Gastroesophageal sphincter (tissue), 4 donors: ENCODE data around the gene DLL1. TPM values are rescaled to one million over a fixed set of nuclear protein-coding genes. Genes with fewer than 3 reads are reported as not detected.

Source experiments
- ATAC-seq: fragments of 150-250 bp; one replicate; pipeline ENCODE4 v1.9.1; 2016; ENCODE audit warnings: mild to moderate bottlenecking, moderate library complexity
- H3K27ac ChIP-seq, 4 donors: fragments of 200-600 bp; sonication (generic) in 3 of 4; 1 replicate in 3 of 4; 2 replicates in 1 of 4; pipeline ENCODE4 v1.5.1; 2016 to 2019
- H3K27me3 ChIP-seq: fragments of 200-600 bp; sonication (generic); one replicate; pipeline ENCODE4 v1.5.1; 2019
- H3K36me3 ChIP-seq, 2 donors: fragments of 200-600 bp; sonication (generic); one replicate each; pipeline ENCODE4 v1.5.1; 2019; ENCODE audit warnings: control low read depth in 1 of 2
- H3K4me1 ChIP-seq, 3 donors: fragments of 200-600 bp; sonication (generic); 1 replicate in 2 of 3; 2 replicates in 1 of 3; pipeline ENCODE4 v1.5.1; 2016 to 2019; ENCODE audit warnings: control low read depth in 2 of 3
- H3K4me3 ChIP-seq, 2 donors: fragments of 200-600 bp; sonication (generic); one replicate each; pipeline ENCODE4 v1.5.1; 2019; ENCODE audit warnings: mild to moderate bottlenecking in 1 of 2, moderate library complexity in 1 of 2
- H3K9me3 ChIP-seq, 3 donors: fragments of 200-600 bp; sonication (generic); one replicate each; pipeline ENCODE4 v1.5.1; 2017 to 2019; ENCODE audit warnings: control low read depth in 2 of 3
- CTCF ChIP-seq, 4 experiments: fragments of 200-600 bp in 2 of 4; fragments of 450-650 bp in 2 of 4; sonication (generic) in 1 of 4; IDR thresholded peaks; one replicate each; pipeline ENCODE4 v1.5.1; 2017 to 2019; ENCODE audit warnings: antibody characterized with exemption in 4 of 4, mild to moderate bottlenecking in 2 of 4, moderate library complexity in 2 of 4
- EP300 ChIP-seq: sonication (generic); formaldehyde crosslinking; IDR thresholded peaks from one replicate; pipeline ENCODE4 v1.6.1; 2017; ENCODE audit warnings: antibody characterized with exemption, mild to moderate bottlenecking
- POLR2A ChIP-seq, 2 donors: fragments of 450-650 bp; IDR thresholded peaks; one replicate each; pipeline ENCODE4 v1.6.1; 2017; ENCODE audit warnings: antibody characterized with exemption in 2 of 2, mild to moderate bottlenecking in 2 of 2, moderate library complexity in 1 of 2
- POLR2AphosphoS5 ChIP-seq: sonication (generic); formaldehyde crosslinking; IDR thresholded peaks from one replicate; pipeline ENCODE4 v1.6.1; 2017; ENCODE audit warnings: antibody characterized with exemption
- WGBS, 2 donors: methylation state at CpG; one replicate each; pipeline ENCODE4 v1.1.5; 2018; ENCODE audit warnings: low coverage in 1 of 2; 5-methylcytosine and 5-hydroxymethylcytosine counted together
- total RNA-seq, 4 donors: library from RNA; depleted of rRNA; stranded (reverse); fragments of >200 nt; gene quantifications; one replicate each; pipeline ENCODE4 v1.1.0, GENCODE V29; 2016

DLL1 gene
- total RNA-seq, 4 donors from 2014 or later = 5.3 to 11.8 (median 6.5) TPM

- no peak for TF ChIP-seq POLR2AphosphoS5
- no peak for TF ChIP-seq EP300
- TF ChIP-seq CTCF (IDR thresholded peaks at IDR 0.05) = no peak
- no peak for TF ChIP-seq POLR2A (IDR thresholded peaks at IDR 0.05)
- Histone ChIP-seq H3K9me3 (no peaks in the 10 kb centered on the region), H3K4me1 (peaks cover 0 to 18% (median 14%) of the 10 kb centered on the region in 3 donors), H3K4me3 (peak overlapping the region in 1 of 2 donors; percentile 31), H3K36me3 (peaks cover 0 to 34% of the 10 kb centered on the region in 2 donors), H3K27me3 (no peaks in the 10 kb centered on the region), H3K27ac (peak overlapping the region in 1 of 4 donors; percentile 64)
- no peak for ATAC-seq
- 68 to 82% methylated on average over 7 to 9 of the region's 23 CpGs for WGBS, 2 donors
Observed at GRCh38 chr6:170280689-170281045, 10.2 kb downstream of the DLL1 start.

GRCh38 chr6:170279977-170280688 lies 10.7 kb downstream of the DLL1 start:
- Histone ChIP-seq H3K4me1 (peaks cover 0 to 23% (median 14%) of the 10 kb centered on the region in 3 donors), H3K27ac (peak overlapping the region in 3 of 4 donors; percentile 38 to 64 (median 49)), H3K4me3 (peak overlapping the region in 1 of 2 donors; percentile 31), H3K36me3 (peaks cover 0 to 29% of the 10 kb centered on the region in 2 donors), H3K9me3 (no peaks in the 10 kb centered on the region), H3K27me3 (peaks cover 2% of the 10 kb centered on the region)
- TF ChIP-seq EP300 (no peak), CTCF (IDR thresholded peaks at IDR 0.05) (peak in 1 of 4 experiments; percentile 21)
- ATAC-seq = peak; percentile 62
- WGBS, 2 donors = 49 to 61% methylated on average over 11 to 13 of the region's 36 CpGs

GRCh38 chr6:170279426-170279825 lies 11.5 kb downstream of the DLL1 start:
- no peak for ATAC-seq
- 84 to 87% methylated on average over 8 of the region's 8 CpGs for WGBS, 2 donors
- Histone ChIP-seq H3K9me3 (no peaks in the 10 kb centered on the region), H3K27me3 (peaks cover 6% of the 10 kb centered on the region), H3K4me3 (no peak overlapping the region), H3K4me1 (peaks cover 0 to 30% (median 14%) of the 10 kb centered on the region in 3 donors), H3K27ac (peak overlapping the region in 1 of 4 donors; percentile 24), H3K36me3 (peaks cover 0 to 22% of the 10 kb centered on the region in 2 donors)
- no peak for TF ChIP-seq EP300
- TF ChIP-seq CTCF (IDR thresholded peaks at IDR 0.05) = no peak
- TF ChIP-seq POLR2AphosphoS5 = no peak
- TF ChIP-seq POLR2A (IDR thresholded peaks at IDR 0.05) = no peak

GRCh38 chr6:170278743-170279094 lies 12.2 kb downstream of the DLL1 start:
- no peak for TF ChIP-seq POLR2A (IDR thresholded peaks at IDR 0.05)
- TF ChIP-seq POLR2AphosphoS5 = no peak
- TF ChIP-seq EP300 = no peak
- no peak for TF ChIP-seq CTCF (IDR thresholded peaks at IDR 0.05)
- Histone ChIP-seq H3K27ac (no peak overlapping the region), H3K27me3 (peaks cover 6% of the 10 kb centered on the region), H3K36me3 (peaks cover 0 to 15% of the 10 kb centered on the region in 2 donors), H3K9me3 (no peaks in the 10 kb centered on the region), H3K4me1 (peaks cover 0 to 30% (median 14%) of the 10 kb centered on the region in 3 donors), H3K4me3 (no peak overlapping the region)
- ATAC-seq = no peak
- WGBS, 2 donors = 62 to 79% methylated on average over 7 to 9 of the region's 9 CpGs
